SK-N-SH (cell line): ENCODE data around the gene TINAGL1. TPM values are rescaled to one million over a fixed set of nuclear protein-coding genes. Genes with fewer than 3 reads are reported as not detected.

Experiments used
- CTCF ChIA-PET: fragments of 300-600, 350-600 bp; formaldehyde crosslinking; extraction: SDS; loops from one replicate; lab custom pipeline; 2021; lab: Yijun Ruan, JAX
- POLR2A ChIA-PET: fragments of 350-600 bp; sonication (Branson Sonifier 250); formaldehyde crosslinking; extraction: SDS; loops from one replicate; lab custom pipeline; 2020; ENCODE audit warnings: antibody characterized with exemption, inconsistent platforms; lab: Yijun Ruan, JAX
- DNase-seq: peaks from one replicate; pipeline ENCODE4 v3.0.0; 2012
- H2AFZ ChIP-seq: fragments of 200-600 bp; sonication (generic); 2 replicates; pipeline ENCODE4 v1.8.1; 2016; ENCODE audit warnings: antibody characterized with exemption, mild to moderate bottlenecking, low read depth
- H3F3A ChIP-seq: fragments of 200-600 bp; sonication (generic); replicated peaks from 2 replicates; pipeline ENCODE3; 2016; ENCODE audit warnings: antibody characterized with exemption, mild to moderate bottlenecking; ENCODE audit not compliant: insufficient read depth
- H3K27ac ChIP-seq, 2 experiments: fragments of 200-500 bp in 1 of 2; fragments of 200-600 bp in 1 of 2; sonication (Bioruptor generic) in 1 of 2; sonication (generic), shearing (Covaris generic) in 1 of 2; 2 replicates each; pipeline versions ENCODE4 v1.5.1 to v1.6.1; 2014 to 2016; ENCODE audit warnings: low read depth in 2 of 2, inconsistent platforms in 1 of 2, low read length in 1 of 2, mild to moderate bottlenecking in 1 of 2, mixed read lengths in 1 of 2
- H3K27me3 ChIP-seq: fragments of 200-600 bp; sonication (generic), shearing (Covaris generic); 2 replicates; pipeline ENCODE4 v1.6.1; 2016; ENCODE audit warnings: mixed run types; ENCODE audit not compliant: insufficient read depth
- H3K36me3 ChIP-seq, 2 experiments: fragments of 200-500 bp in 1 of 2; fragments of 200-600 bp in 1 of 2; sonication (Bioruptor generic) in 1 of 2; sonication (generic) in 1 of 2; replicated peaks in 1 of 2; 2 replicates each; pipeline versions ENCODE3 to v1.5.1; 2014 to 2016; ENCODE audit warnings: low read length in 1 of 2, mild to moderate bottlenecking in 1 of 2; ENCODE audit not compliant: insufficient read depth in 2 of 2, control insufficient read depth in 1 of 2
- H3K4me1 ChIP-seq, 2 experiments: fragments of 200-500 bp in 1 of 2; fragments of 200-600 bp in 1 of 2; sonication (Bioruptor generic) in 1 of 2; sonication (generic), shearing (Covaris generic) in 1 of 2; 2 replicates each; pipeline versions ENCODE4 v1.5.1 to v1.6.1; 2014 to 2016; ENCODE audit warnings: low read depth in 1 of 2, low read length in 1 of 2, mixed run types in 1 of 2; ENCODE audit not compliant: insufficient read depth in 2 of 2, control insufficient read depth in 1 of 2
- H3K4me2 ChIP-seq: fragments of 200-600 bp; sonication (generic), shearing (Covaris generic); 2 replicates; pipeline ENCODE4 v1.6.1; 2017; ENCODE audit warnings: mixed run types
- H3K4me3 ChIP-seq, 2 experiments: fragments of 200-500 bp in 1 of 2; fragments of 200-600 bp in 1 of 2; sonication (Bioruptor generic) in 1 of 2; sonication (generic), shearing (Covaris generic) in 1 of 2; 2 replicates each; pipeline versions ENCODE4 v1.5.1 to v1.8.1; 2014 to 2016; ENCODE audit warnings: low read depth in 2 of 2, inconsistent platforms in 1 of 2, low read length in 1 of 2, mild to moderate bottlenecking in 1 of 2, mixed read lengths in 1 of 2, moderate library complexity in 1 of 2
- H3K79me2 ChIP-seq: fragments of 200-600 bp; sonication (generic); 2 replicates; pipeline ENCODE4 v1.8.1; 2017; ENCODE audit warnings: mild to moderate bottlenecking; ENCODE audit not compliant: insufficient read depth
- H3K9ac ChIP-seq: fragments of 200-600 bp; sonication (generic); 2 replicates; pipeline ENCODE4 v1.6.1; 2017; ENCODE audit warnings: mixed run types
- H3K9me2 ChIP-seq: fragments of 200-600 bp; sonication (generic); 2 replicates; pipeline ENCODE4 v1.6.1; 2017; ENCODE audit warnings: mixed run types
- H3K9me3 ChIP-seq: fragments of 200-600 bp; sonication (generic); 2 replicates; pipeline ENCODE4 v1.6.1; 2017; ENCODE audit warnings: mixed run types, mild to moderate bottlenecking, moderate library complexity
- H4K20me1 ChIP-seq: fragments of 200-600 bp; sonication (generic); 2 replicates; pipeline ENCODE4 v1.6.1; 2017; ENCODE audit warnings: mild to moderate bottlenecking, mixed run types; ENCODE audit not compliant: insufficient read depth
- EP300 ChIP-seq, 2 experiments: IDR thresholded peaks; 2 replicates each; pipeline versions ENCODE4 v1.4.0 to v1.6.1; 2012; ENCODE audit warnings: borderline replicate concordance in 1 of 2, low read depth in 1 of 2, low read length in 1 of 2
- FOSL2 ChIP-seq: IDR thresholded peaks from 2 replicates; pipeline ENCODE4 v1.4.0; 2012; ENCODE audit warnings: low read depth, mild to moderate bottlenecking, moderate library complexity, borderline replicate concordance
- FOXM1 ChIP-seq: IDR thresholded peaks from 2 replicates; pipeline ENCODE4 v1.4.0; 2012; ENCODE audit warnings: low read depth, mild to moderate bottlenecking
- GABPA ChIP-seq: IDR thresholded peaks from 2 replicates; pipeline ENCODE4 v1.4.0; 2012; ENCODE audit warnings: low read depth, mild to moderate bottlenecking
- GATA2 ChIP-seq: sonication (generic); formaldehyde crosslinking; IDR thresholded peaks from 2 replicates; pipeline ENCODE4 v1.5.0; 2020; ENCODE audit warnings: mild to moderate bottlenecking, missing genetic modification reagents
- JUND ChIP-seq: IDR thresholded peaks from 2 replicates; pipeline ENCODE4 v1.4.0; 2012
- MEF2A ChIP-seq: IDR thresholded peaks from 2 replicates; pipeline ENCODE4 v1.4.0; 2012; ENCODE audit warnings: low read depth, borderline replicate concordance
- MXI1 ChIP-seq: IDR thresholded peaks from 2 replicates; pipeline ENCODE4 v1.6.1; 2012; ENCODE audit warnings: mild to moderate bottlenecking, low read depth, low read length, improper control_type of control experiment
- NRF1 ChIP-seq: IDR thresholded peaks from 2 replicates; pipeline ENCODE4 v1.6.1; 2012; ENCODE audit warnings: low read depth, mild to moderate bottlenecking, low read length
- RCOR1 ChIP-seq: fragments of 150-350 bp; IDR thresholded peaks from 2 replicates; pipeline ENCODE4 v1.6.1; 2017; ENCODE audit warnings: antibody characterized with exemption, low read length
- SMC3 ChIP-seq: IDR thresholded peaks from 2 replicates; pipeline ENCODE4 v1.6.1; 2012; ENCODE audit warnings: low read depth, low read length, improper control_type of control experiment
- TAF1 ChIP-seq: IDR thresholded peaks from 2 replicates; pipeline ENCODE4 v1.6.1; 2012; ENCODE audit warnings: low read depth, mild to moderate bottlenecking, low read length, moderate library complexity, borderline replicate concordance
- TEAD4 ChIP-seq: IDR thresholded peaks from 2 replicates; pipeline ENCODE4 v1.4.0; 2012; ENCODE audit warnings: mild to moderate bottlenecking, borderline replicate concordance; ENCODE audit not compliant: insufficient read depth
- YY1 ChIP-seq: IDR thresholded peaks from 2 replicates; pipeline ENCODE4 v1.4.0; 2012; ENCODE audit warnings: low read depth, mild to moderate bottlenecking
- WGBS: methylation state at CpG from one replicate; pipeline ENCODE4 v1.1.6; 2017; ENCODE audit warnings: low lambda C conversion rate; 5-methylcytosine and 5-hydroxymethylcytosine counted together
- polyA plus RNA-seq, 3 experiments: library from polyadenylated mRNA; depleted of rRNA; stranded (reverse); fragments of >200 nt; gene quantifications; 2 replicates each; pipeline ENCODE4 v1.2.3, GENCODE V29; 2012
- TF ChIP-seq, protein P1 (sequence below): IDR thresholded peaks from 2 replicates; pipeline ENCODE4 v1.4.0; 2012; ENCODE audit warnings: low read depth, borderline replicate concordance
- TF ChIP-seq, protein P2 (sequence below): IDR thresholded peaks from 2 replicates; pipeline ENCODE4 v1.6.1; 2012; ENCODE audit warnings: mild to moderate bottlenecking, low read depth, low read length, moderate library complexity
- TF ChIP-seq, protein P3 (sequence below): IDR thresholded peaks from 2 replicates; pipeline ENCODE4 v1.4.0; 2012; ENCODE audit warnings: low read depth
- TF ChIP-seq, protein P4 (sequence below): fragments of 150-350 bp; IDR thresholded peaks from 2 replicates; pipeline ENCODE4 v1.6.1; 2016; ENCODE audit warnings: mild to moderate bottlenecking, low read depth, low read length
- TF ChIP-seq, protein P5 (sequence below): fragments of 150-350 bp; IDR thresholded peaks from 2 replicates; pipeline ENCODE4 v1.6.1; 2017; ENCODE audit warnings: antibody characterized with exemption, low read length, low read depth, borderline replicate concordance
- TF ChIP-seq, protein P6 (sequence below): IDR thresholded peaks from 2 replicates; pipeline ENCODE4; 2012

The TINAGL1 gene
- polyA plus RNA-seq, 1 of the 3 experiments (the other 2 are of a cell fraction), result not detected

DNA sequence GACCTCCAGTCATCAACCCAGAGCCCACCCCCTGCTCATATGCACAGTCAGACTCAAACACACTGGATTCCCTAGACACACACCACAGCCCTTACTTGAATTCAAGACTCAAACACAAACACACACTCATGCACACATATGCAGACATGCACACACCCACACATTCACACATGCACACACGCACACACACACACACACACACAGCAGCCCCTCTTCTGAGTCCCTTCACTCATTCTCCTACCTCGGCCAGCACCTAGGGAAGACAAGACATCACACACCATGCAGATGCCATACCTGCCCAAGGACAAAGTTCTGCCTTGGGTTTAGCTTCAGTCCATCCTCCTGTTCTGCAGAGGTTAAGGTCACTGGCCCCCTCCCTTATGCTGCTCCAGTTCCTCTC is 39.6 kb downstream of the TINAGL1 start:
- Histone ChIP-seq H3K79me2 (no peaks in the 10 kb centered on the region), H3F3A (no peaks in the 10 kb centered on the region), H4K20me1 (no peaks in the 10 kb centered on the region), H3K4me2 (no peak overlapping the region), H3K27ac (no peak overlapping the region), H3K36me3 (no peaks in the 10 kb centered on the region), H3K9me3 (no peaks in the 10 kb centered on the region), H3K9me2 (no peaks in the 10 kb centered on the region), H3K9ac (no peak overlapping the region), H2AFZ (no peak overlapping the region), H3K4me1 (peaks cover 0 to 24% of the 10 kb centered on the region in 2 experiments; a peak in 1 of 4 replicates), H3K27me3 (no peaks in the 10 kb centered on the region; the same call in 1 of the 2 replicates), H3K4me3 (no peak overlapping the region)
- no peak for DNase-seq
- WGBS, result 72% methylated on average over 2 of the region's 2 CpGs
- ChIA-PET POLR2A (no interaction called here), CTCF (interaction anchor here (3.7 to 4.2 kb wide), 4 partner anchors 11 to 52 kb away, joined by 37 to 56 read pairs (median 44); no protein-coding TSS in a partner anchor)
- no peak for TF ChIP-seq MEF2A
- TF ChIP-seq, protein P1, sequence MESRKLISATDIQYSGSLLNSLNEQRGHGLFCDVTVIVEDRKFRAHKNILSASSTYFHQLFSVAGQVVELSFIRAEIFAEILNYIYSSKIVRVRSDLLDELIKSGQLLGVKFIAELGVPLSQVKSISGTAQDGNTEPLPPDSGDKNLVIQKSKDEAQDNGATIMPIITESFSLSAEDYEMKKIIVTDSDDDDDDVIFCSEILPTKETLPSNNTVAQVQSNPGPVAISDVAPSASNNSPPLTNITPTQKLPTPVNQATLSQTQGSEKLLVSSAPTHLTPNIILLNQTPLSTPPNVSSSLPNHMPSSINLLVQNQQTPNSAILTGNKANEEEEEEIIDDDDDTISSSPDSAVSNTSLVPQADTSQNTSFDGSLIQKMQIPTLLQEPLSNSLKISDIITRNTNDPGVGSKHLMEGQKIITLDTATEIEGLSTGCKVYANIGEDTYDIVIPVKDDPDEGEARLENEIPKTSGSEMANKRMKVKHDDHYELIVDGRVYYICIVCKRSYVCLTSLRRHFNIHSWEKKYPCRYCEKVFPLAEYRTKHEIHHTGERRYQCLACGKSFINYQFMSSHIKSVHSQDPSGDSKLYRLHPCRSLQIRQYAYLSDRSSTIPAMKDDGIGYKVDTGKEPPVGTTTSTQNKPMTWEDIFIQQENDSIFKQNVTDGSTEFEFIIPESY, result no peak
- TF ChIP-seq JUND, result no peak
- TF ChIP-seq FOXM1, result no peak
- no peak for TF ChIP-seq YY1
- TF ChIP-seq, protein P2, sequence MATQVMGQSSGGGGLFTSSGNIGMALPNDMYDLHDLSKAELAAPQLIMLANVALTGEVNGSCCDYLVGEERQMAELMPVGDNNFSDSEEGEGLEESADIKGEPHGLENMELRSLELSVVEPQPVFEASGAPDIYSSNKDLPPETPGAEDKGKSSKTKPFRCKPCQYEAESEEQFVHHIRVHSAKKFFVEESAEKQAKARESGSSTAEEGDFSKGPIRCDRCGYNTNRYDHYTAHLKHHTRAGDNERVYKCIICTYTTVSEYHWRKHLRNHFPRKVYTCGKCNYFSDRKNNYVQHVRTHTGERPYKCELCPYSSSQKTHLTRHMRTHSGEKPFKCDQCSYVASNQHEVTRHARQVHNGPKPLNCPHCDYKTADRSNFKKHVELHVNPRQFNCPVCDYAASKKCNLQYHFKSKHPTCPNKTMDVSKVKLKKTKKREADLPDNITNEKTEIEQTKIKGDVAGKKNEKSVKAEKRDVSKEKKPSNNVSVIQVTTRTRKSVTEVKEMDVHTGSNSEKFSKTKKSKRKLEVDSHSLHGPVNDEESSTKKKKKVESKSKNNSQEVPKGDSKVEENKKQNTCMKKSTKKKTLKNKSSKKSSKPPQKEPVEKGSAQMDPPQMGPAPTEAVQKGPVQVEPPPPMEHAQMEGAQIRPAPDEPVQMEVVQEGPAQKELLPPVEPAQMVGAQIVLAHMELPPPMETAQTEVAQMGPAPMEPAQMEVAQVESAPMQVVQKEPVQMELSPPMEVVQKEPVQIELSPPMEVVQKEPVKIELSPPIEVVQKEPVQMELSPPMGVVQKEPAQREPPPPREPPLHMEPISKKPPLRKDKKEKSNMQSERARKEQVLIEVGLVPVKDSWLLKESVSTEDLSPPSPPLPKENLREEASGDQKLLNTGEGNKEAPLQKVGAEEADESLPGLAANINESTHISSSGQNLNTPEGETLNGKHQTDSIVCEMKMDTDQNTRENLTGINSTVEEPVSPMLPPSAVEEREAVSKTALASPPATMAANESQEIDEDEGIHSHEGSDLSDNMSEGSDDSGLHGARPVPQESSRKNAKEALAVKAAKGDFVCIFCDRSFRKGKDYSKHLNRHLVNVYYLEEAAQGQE, result no peak
- no peak for TF ChIP-seq NRF1
- TF ChIP-seq EP300 (IDR thresholded peaks at IDR 0.05; ENCODE audit: borderline replicate concordance in 1 of 2, low read depth in 1 of 2, low read length in 1 of 2), result no peak
- TF ChIP-seq, protein P3, sequence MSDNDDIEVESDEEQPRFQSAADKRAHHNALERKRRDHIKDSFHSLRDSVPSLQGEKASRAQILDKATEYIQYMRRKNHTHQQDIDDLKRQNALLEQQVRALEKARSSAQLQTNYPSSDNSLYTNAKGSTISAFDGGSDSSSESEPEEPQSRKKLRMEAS, result no peak
- no peak for TF ChIP-seq SMC3
- no peak for TF ChIP-seq FOSL2
- TF ChIP-seq MXI1, result no peak
- TF ChIP-seq TEAD4, result no peak
- TF ChIP-seq, protein P4, sequence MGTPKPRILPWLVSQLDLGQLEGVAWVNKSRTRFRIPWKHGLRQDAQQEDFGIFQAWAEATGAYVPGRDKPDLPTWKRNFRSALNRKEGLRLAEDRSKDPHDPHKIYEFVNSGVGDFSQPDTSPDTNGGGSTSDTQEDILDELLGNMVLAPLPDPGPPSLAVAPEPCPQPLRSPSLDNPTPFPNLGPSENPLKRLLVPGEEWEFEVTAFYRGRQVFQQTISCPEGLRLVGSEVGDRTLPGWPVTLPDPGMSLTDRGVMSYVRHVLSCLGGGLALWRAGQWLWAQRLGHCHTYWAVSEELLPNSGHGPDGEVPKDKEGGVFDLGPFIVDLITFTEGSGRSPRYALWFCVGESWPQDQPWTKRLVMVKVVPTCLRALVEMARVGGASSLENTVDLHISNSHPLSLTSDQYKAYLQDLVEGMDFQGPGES, result no peak
- TF ChIP-seq, protein P5, sequence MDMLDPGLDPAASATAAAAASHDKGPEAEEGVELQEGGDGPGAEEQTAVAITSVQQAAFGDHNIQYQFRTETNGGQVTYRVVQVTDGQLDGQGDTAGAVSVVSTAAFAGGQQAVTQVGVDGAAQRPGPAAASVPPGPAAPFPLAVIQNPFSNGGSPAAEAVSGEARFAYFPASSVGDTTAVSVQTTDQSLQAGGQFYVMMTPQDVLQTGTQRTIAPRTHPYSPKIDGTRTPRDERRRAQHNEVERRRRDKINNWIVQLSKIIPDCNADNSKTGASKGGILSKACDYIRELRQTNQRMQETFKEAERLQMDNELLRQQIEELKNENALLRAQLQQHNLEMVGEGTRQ, result no peak
- no peak for TF ChIP-seq RCOR1
- TF ChIP-seq GATA2 (CRISPR knock-in tag), result no peak
- no peak for TF ChIP-seq GABPA
- TF ChIP-seq TAF1, result no peak
- TF ChIP-seq, protein P6, sequence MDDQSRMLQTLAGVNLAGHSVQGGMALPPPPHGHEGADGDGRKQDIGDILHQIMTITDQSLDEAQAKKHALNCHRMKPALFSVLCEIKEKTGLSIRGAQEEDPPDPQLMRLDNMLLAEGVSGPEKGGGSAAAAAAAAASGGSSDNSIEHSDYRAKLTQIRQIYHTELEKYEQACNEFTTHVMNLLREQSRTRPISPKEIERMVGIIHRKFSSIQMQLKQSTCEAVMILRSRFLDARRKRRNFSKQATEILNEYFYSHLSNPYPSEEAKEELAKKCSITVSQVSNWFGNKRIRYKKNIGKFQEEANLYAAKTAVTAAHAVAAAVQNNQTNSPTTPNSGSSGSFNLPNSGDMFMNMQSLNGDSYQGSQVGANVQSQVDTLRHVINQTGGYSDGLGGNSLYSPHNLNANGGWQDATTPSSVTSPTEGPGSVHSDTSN, result no peak
